Chondrocyte (in vitro differentiated cells): ENCODE data around the gene CABP5. TPM values are rescaled to one million over a fixed set of nuclear protein-coding genes. Genes with fewer than 3 reads are reported as not detected.

ENCODE experiments used
- DNase-seq: peaks from one replicate; pipeline ENCODE4 v3.0.0; 2021; ENCODE audit warnings: mixed read lengths, low spot score
- H3K27ac Mint-ChIP-seq: one replicate; pipeline ENCODE4 v1.8.0; 2021; ENCODE audit warnings: mild to moderate bottlenecking, moderate library complexity, mixed read lengths; ENCODE audit not compliant: unreplicated experiment
- H3K27me3 Mint-ChIP-seq: 2 replicates; pipeline ENCODE4 v1.8.0; 2021; ENCODE audit warnings: low read depth, mixed read lengths
- H3K36me3 Mint-ChIP-seq: 2 replicates; pipeline ENCODE4 v1.8.0; 2021; ENCODE audit warnings: low read depth, mixed read lengths
- H3K4me1 Mint-ChIP-seq: 2 replicates; pipeline ENCODE4 v1.8.0; 2021; ENCODE audit warnings: low read depth, mild to moderate bottlenecking, mixed read lengths
- H3K4me3 Mint-ChIP-seq: one replicate; pipeline ENCODE4 v1.8.0; 2021; ENCODE audit warnings: mild to moderate bottlenecking, moderate library complexity, mixed read lengths; ENCODE audit not compliant: unreplicated experiment
- H3K9me3 Mint-ChIP-seq: 2 replicates; pipeline ENCODE4 v1.8.0; 2021; ENCODE audit warnings: low read depth, mixed read lengths
- total RNA-seq: library from RNA; stranded (reverse); gene quantifications from 3 replicates; pipeline ENCODE4 v1.2.1, GENCODE V29; 2021
- TF ChIP-seq, protein P1 (sequence below): fragments of 200-600 bp; sonication (generic); IDR thresholded peaks from 2 replicates; pipeline ENCODE4 v1.5.0; 2021; ENCODE audit warnings: antibody characterized with exemption, mild to moderate bottlenecking, moderate library complexity

The CABP5 gene
- total RNA-seq, 1 donor from 2014 or later: not detected

DNA sequence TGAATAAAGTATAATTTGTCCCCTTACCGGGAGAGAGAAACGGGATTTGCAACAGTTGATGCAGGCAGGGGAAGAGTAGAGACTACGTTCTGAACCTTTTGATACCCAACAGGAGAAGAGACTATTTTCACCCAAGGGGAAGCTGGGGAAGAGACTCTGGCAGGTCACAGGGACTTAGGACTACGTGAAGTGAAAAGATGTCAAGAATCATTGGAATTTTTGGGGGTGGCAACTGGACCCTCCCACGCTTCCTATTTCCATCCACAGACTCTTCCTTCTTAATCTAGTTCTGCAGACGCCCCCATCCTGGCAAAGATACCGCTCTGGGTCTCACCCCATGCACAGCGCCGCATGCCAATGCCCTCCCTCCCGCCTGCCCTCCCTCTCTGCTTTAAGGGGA is 13.8 kb downstream of the CABP5 start:
- TF ChIP-seq, protein P1, sequence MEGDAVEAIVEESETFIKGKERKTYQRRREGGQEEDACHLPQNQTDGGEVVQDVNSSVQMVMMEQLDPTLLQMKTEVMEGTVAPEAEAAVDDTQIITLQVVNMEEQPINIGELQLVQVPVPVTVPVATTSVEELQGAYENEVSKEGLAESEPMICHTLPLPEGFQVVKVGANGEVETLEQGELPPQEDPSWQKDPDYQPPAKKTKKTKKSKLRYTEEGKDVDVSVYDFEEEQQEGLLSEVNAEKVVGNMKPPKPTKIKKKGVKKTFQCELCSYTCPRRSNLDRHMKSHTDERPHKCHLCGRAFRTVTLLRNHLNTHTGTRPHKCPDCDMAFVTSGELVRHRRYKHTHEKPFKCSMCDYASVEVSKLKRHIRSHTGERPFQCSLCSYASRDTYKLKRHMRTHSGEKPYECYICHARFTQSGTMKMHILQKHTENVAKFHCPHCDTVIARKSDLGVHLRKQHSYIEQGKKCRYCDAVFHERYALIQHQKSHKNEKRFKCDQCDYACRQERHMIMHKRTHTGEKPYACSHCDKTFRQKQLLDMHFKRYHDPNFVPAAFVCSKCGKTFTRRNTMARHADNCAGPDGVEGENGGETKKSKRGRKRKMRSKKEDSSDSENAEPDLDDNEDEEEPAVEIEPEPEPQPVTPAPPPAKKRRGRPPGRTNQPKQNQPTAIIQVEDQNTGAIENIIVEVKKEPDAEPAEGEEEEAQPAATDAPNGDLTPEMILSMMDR: no peak
- Mint-ChIP-seq H3K36me3 (no peaks in the 10 kb centered on the region), H3K9me3 (no peaks in the 10 kb centered on the region), H3K27ac (no peak overlapping the region), H3K4me3 (no peak overlapping the region), H3K4me1 (no peaks in the 10 kb centered on the region), H3K27me3 (peaks cover 28% of the 10 kb centered on the region)
- DNase-seq: no peak

DNA sequence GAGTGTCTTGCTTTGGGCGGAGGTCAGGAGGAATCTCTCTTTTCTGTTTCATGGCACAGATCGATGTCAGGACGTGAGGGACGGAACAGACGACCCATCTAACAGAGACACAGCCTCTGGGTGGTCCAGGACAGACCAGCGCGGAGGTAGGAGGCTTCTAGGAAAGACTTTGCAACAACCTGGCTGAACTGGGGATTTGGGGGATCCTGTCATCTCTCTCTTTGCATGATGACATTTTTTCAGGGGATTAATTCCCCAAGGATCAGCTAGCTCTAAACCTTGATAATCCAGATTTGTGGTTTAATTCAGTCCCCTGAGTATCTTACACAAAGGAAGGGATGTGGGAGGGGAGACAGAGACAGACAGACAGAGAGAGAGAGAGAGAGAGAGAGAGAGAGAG is 14.4 kb downstream of the CABP5 start:
- DNase-seq: no peak
- H3K36me3 Mint-ChIP-seq: no peaks in the 10 kb centered on the region
- no peaks in the 10 kb centered on the region for H3K4me1 Mint-ChIP-seq
- no peaks in the 10 kb centered on the region for H3K9me3 Mint-ChIP-seq
- H3K27me3 Mint-ChIP-seq: peaks cover 34% of the 10 kb centered on the region
- H3K27ac Mint-ChIP-seq: no peak overlapping the region
- no peak overlapping the region for H3K4me3 Mint-ChIP-seq
- TF ChIP-seq, protein P1: no peak

DNA sequence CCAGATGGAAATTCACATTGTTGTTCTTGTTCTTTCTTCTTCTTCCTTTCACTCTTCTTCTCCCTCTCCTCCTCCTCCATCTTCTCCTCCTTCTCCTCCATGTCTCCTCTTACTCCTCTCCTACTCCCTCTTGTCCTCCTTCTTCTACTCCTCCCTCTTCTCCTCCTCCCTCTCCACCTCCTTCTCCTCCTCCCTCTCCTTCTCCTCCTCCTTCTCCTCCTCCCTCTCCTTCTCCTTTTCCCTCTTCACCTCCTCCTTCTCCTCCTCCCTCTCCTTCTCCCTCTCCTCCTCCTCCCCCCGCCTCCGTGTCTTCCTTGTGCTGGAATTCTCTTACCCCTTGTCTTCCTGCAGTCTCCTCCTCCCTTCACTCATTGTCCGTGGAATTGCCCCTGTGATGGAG is 18.4 kb downstream of the CABP5 start:
- TF ChIP-seq, protein P1: no peak
- Mint-ChIP-seq H3K27me3 (peaks cover 39% of the 10 kb centered on the region), H3K4me3 (no peak overlapping the region), H3K4me1 (no peaks in the 10 kb centered on the region), H3K36me3 (no peaks in the 10 kb centered on the region), H3K9me3 (no peaks in the 10 kb centered on the region), H3K27ac (no peak overlapping the region)
- no peak for DNase-seq

DNA sequence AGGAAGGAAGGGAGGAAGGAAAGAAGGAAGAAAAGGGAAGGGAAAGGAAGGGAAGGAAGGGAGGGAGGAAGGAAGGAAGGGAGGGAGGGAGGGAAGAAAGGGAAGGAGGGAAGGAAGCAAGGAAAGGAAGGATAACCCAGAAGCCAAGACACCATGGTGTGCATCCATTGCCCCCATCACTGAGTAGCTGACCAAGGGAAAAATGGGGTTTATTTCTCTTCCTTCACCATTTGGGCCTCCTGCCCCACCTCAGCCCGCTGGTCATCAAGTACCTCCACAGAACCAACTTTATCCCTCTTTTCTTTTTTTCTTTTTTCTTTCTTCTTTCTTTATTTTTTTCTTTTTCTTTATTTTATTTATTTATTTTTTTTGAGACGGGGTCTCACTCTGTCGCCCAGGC is 20.4 kb downstream of the CABP5 start:
- peaks cover 39% of the 10 kb centered on the region for H3K27me3 Mint-ChIP-seq
- no peaks in the 10 kb centered on the region for H3K4me1 Mint-ChIP-seq
- H3K27ac Mint-ChIP-seq: no peak overlapping the region
- TF ChIP-seq, protein P1: no peak
- peaks cover 2% of the 10 kb centered on the region for H3K36me3 Mint-ChIP-seq
- no peak for DNase-seq
- no peaks in the 10 kb centered on the region for H3K9me3 Mint-ChIP-seq
- no peak overlapping the region for H3K4me3 Mint-ChIP-seq

DNA sequence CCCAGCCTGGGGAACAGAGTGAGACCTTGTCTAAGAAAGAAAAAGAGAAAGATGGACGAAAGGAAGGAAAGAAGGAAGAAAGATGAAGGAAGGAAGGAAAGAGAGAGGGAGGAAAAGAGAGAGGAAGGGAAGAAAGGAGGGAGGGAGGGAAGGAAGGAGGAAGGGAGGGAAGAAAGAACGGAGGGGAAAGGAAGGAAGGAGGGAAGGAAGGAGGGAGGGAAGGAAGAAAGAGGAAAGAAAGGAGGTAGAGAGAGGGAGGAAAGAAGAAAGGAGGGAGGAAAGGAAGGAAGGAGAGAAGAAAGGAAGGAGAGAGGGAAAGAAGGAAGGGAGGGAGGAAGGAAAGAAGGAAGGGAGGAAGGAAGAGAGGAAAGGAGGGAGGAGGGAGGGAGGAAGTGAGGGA is 20.9 kb downstream of the CABP5 start:
- TF ChIP-seq, protein P1: no peak
- no peaks in the 10 kb centered on the region for H3K9me3 Mint-ChIP-seq
- H3K36me3 Mint-ChIP-seq: peaks cover 2% of the 10 kb centered on the region
- no peak for DNase-seq
- H3K4me3 Mint-ChIP-seq: no peak overlapping the region
- H3K4me1 Mint-ChIP-seq: no peaks in the 10 kb centered on the region
- H3K27ac Mint-ChIP-seq: no peak overlapping the region
- peaks cover 41% of the 10 kb centered on the region for H3K27me3 Mint-ChIP-seq
